Measurements from ENCODE around the gene ZNF740.
"Not testable (repeated sequence)": the region's sequence is repeated elsewhere in the genome, so short reads cannot be mapped to it uniquely, and the experiment has no call there.

The ZNF740 gene

GRCh38 chr12:53195516-53196420 is 15.2 kb downstream of the ZNF740 start:
- DNase-seq = no peak

- DNase-seq = no peak
These were observed 16.0 kb downstream of the ZNF740 start for GRCh38 chr12:53196486-53196885.

GRCh38 chr12:53197011-53197640 is 16.6 kb downstream of the ZNF740 start:
- no peak for DNase-seq

GRCh38 chr12:53198486-53199110 is 18.1 kb downstream of the ZNF740 start:
- no peak for DNase-seq

- DNase-seq = no peak
These were observed 19.2 kb downstream of the ZNF740 start for GRCh38 chr12:53199700-53200099.

- DNase-seq = no peak
These were observed 19.6 kb downstream of the ZNF740 start for GRCh38 chr12:53200107-53200457.

GRCh38 chr12:53200458-53201176 is 20.1 kb downstream of the ZNF740 start:
- no peak for DNase-seq

- DNase-seq = no peak
These were observed 20.6 kb downstream of the ZNF740 start for GRCh38 chr12:53201177-53201541.

- no peak for DNase-seq
These were observed 21.1 kb downstream of the ZNF740 start for GRCh38 chr12:53201639-53202038.

- DNase-seq = not testable (repeated sequence)
These were observed 21.8 kb downstream of the ZNF740 start for GRCh38 chr12:53202316-53202715.

- DNase-seq = no peak
These were observed 23.8 kb downstream of the ZNF740 start for GRCh38 chr12:53204351-53204750.

- no peak for DNase-seq
These were observed 25.4 kb downstream of the ZNF740 start for GRCh38 chr12:53205747-53206419.

GRCh38 chr12:53207042-53207441 is 26.5 kb downstream of the ZNF740 start, which contains the start of gene ITGB7:
ITGB7 (minus strand) TSS chr12:53207251; CDS start chr12:53200443, 6,808 bp downstream.
- DNase-seq = no peak

GRCh38 chr12:53208435-53208834 is 27.9 kb downstream of the ZNF740 start:
- DNase-seq = no peak

GRCh38 chr12:53208877-53209463 is 28.4 kb downstream of the ZNF740 start:
- DNase-seq = no peak

- no peak for DNase-seq
These were observed 30.3 kb downstream of the ZNF740 start for GRCh38 chr12:53210843-53211242.

GRCh38 chr12:53211476-53212381 is 31.2 kb downstream of the ZNF740 start:
- DNase-seq = no peak

- no peak for DNase-seq
These were observed 32.4 kb downstream of the ZNF740 start for GRCh38 chr12:53212931-53213330.

GRCh38 chr12:53213348-53213747 is 32.8 kb downstream of the ZNF740 start:
- no peak for DNase-seq

GRCh38 chr12:53214221-53214620 is 33.7 kb downstream of the ZNF740 start:
- no peak for DNase-seq
